Gastroesophageal sphincter (tissue), 3 donors: Measurements from ENCODE around the gene LPCAT1.

Experiments
- CTCF ChIP-seq, 4 experiments: fragments of 200-600 bp in 2 of 4; fragments of 450-650 bp in 2 of 4; sonication (generic) in 1 of 4; IDR thresholded peaks; one replicate each; pipeline ENCODE4 v1.5.1; 2017 to 2019; ENCODE audit warnings: antibody characterized with exemption in 4 of 4, mild to moderate bottlenecking in 2 of 4, moderate library complexity in 2 of 4
- EP300 ChIP-seq: sonication (generic); formaldehyde crosslinking; IDR thresholded peaks from one replicate; pipeline ENCODE4 v1.6.1; 2017; ENCODE audit warnings: antibody characterized with exemption, mild to moderate bottlenecking
- POLR2A ChIP-seq, 2 donors: fragments of 450-650 bp; IDR thresholded peaks; one replicate each; pipeline ENCODE4 v1.6.1; 2017; ENCODE audit warnings: antibody characterized with exemption in 2 of 2, mild to moderate bottlenecking in 2 of 2, moderate library complexity in 1 of 2
- POLR2AphosphoS5 ChIP-seq: sonication (generic); formaldehyde crosslinking; IDR thresholded peaks from one replicate; pipeline ENCODE4 v1.6.1; 2017; ENCODE audit warnings: antibody characterized with exemption

- TF ChIP-seq CTCF (IDR thresholded peaks at IDR 0.05), result no peak
- no peak for TF ChIP-seq POLR2AphosphoS5
- no peak for TF ChIP-seq EP300
- TF ChIP-seq POLR2A (IDR thresholded peaks at IDR 0.05), result no peak
Observed at GRCh38 chr5:1536322-1536845, 12.6 kb upstream of the LPCAT1 start.
